B cell (primary cell): ENCODE measurements around the gene MESP2.

ENCODE experiments used
- CTCF ChIP-seq: fragments of 200-600 bp; IDR thresholded peaks from one replicate; pipeline ENCODE4 v1.8.0; 2022; ENCODE audit warnings: antibody characterized with exemption, mild to moderate bottlenecking
- EZH2 ChIP-seq: IDR thresholded peaks from 2 replicates; pipeline ENCODE4 v1.6.1; 2012; ENCODE audit warnings: borderline replicate concordance, low read depth, mild to moderate bottlenecking, moderate library complexity, low read length; ENCODE audit not compliant: insufficient read depth, poor library complexity, severe bottlenecking

GRCh38 chr15:89785774-89786140 lies 9.6 kb downstream of the MESP2 start:
- no peak for TF ChIP-seq CTCF
- TF ChIP-seq EZH2 = no peak
